ENCODE data around the gene USP9X.

DNA sequence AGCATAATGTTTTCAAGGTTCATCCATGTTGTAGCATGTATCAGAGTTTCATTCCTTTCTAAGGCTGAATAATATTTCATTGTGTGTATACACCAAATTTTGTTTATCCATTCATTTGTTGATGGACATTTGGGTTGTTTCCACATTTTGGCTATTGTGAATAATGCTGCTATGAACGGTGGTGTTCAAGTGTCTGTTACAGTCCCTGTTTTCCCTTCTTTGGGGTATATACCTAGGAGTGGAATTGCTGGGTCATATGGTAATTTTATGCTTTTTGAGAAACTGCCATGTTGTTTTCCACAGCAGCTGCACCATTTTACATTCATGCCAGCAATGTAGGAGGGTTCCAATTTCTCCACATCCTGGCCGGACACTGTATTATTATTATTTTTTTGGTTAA is 3.4 kb upstream of the USP9X start:
- TF ChIP-seq POLR2A (IDR thresholded peaks at IDR 0.05) = no peak
- no peak for TF ChIP-seq POLR2AphosphoS5 (IDR thresholded peaks at IDR 0.05)

All from breast epithelium (tissue), 3 donors.